Measurements from ENCODE around the gene NEIL1.

DNA sequence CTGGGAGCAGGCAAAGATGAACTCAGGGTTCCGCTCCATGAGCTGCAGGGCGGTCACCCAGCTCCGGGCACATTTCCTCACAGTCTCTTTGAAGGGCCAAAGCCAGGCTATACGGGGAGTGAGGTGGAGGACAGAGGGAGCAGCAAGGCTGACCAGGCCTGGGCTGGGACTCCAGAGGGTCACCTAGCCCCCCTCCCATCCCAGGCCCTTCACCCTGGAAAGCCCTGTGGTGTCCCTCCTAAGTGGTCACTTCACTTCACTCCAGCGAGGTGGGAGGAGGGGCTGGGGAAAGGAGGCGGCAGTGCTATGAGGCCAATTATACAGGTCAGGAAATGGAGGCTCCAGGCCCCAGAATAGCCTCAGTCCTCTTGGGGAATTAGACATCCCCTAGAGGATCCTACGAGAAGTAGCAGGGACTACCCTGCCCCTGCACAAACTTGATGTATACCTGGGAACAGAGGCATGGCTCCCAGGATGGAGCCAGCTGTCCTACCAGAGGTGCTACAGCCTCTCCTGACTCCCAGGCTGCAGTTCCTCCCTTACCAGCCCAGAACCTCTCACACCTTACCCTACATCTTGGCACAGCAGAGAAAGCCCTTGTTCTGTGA, 15.9 kb downstream of the NEIL1 start:
- TF ChIP-seq CTCF (IDR thresholded peaks at IDR 0.05), result no peak
- TF ChIP-seq EP300 (IDR thresholded peaks at IDR 0.05), result no peak
- TF ChIP-seq POLR2A (IDR thresholded peaks at IDR 0.05), result no peak
- TF ChIP-seq POLR2AphosphoS5 (IDR thresholded peaks at IDR 0.05), result no peak
